ENCODE measurements around the gene TLR9.

TLR9 gene

DNA sequence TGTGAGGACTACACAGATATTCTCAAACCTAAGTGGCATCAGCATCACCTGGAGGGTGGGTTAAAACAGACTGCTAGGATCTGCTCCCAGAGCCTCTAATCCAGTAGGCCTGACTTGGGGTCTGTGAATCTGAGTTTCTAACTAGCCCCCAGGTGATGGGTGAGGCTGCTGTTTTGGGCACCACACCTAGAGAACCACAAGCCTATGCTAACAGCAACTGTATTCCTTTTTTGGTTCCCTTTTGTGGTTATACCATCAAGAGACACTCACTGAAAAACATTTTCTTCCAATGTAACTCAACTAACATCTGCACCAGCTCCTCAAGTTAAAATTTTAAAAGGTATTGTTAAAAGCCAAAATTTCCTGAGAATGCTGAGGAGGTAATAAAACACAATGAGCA is 37.0 kb upstream of the TLR9 start:
- no peak overlapping the region for H3K23ac ChIP-seq (ENCODE audit: low read length in 2 of 2)
- H3K36me3 ChIP-seq (ENCODE audit: control insufficient read depth in 1 of 2, insufficient read depth in 2 of 2, low read depth in 1 of 2, low read length in 2 of 2), result peaks cover 42 to 98% of the 10 kb centered on the region in 2 experiments
- H4K91ac ChIP-seq (ENCODE audit: low read length), result no peak overlapping the region
- no peak overlapping the region for H3K18ac ChIP-seq (ENCODE audit: low read depth in 1 of 2, low read length in 2 of 2)
- H3K27me3 ChIP-seq (ENCODE audit: control insufficient read depth in 1 of 2, insufficient read depth in 1 of 2, low read length in 2 of 2), result no peaks in the 10 kb centered on the region
- no peak overlapping the region for H3K4ac ChIP-seq (ENCODE audit: low read depth in 1 of 2, low read length in 2 of 2)
- peaks cover 13% of the 10 kb centered on the region for H3K79me1 ChIP-seq (replicated peaks; ENCODE audit: low read length, poor library complexity, severe bottlenecking)
- no peak overlapping the region for H3K14ac ChIP-seq (ENCODE audit: low read length in 2 of 2)
- H2BK120ac ChIP-seq (ENCODE audit: low read depth, low read length), result no peak overlapping the region
- no peak overlapping the region for H2BK15ac ChIP-seq (ENCODE audit: low read depth, poor library complexity, severe bottlenecking)
- no peak overlapping the region for H2AFZ ChIP-seq (ENCODE audit: low read depth, low read length)
- H2BK5ac ChIP-seq (ENCODE audit: low read depth, low read length, poor library complexity, severe bottlenecking), result no peak overlapping the region
- H2BK12ac ChIP-seq (ENCODE audit: low read length in 2 of 2), result no peak overlapping the region
- no peak overlapping the region for H4K8ac ChIP-seq (ENCODE audit: low read length)
- DNase-seq, result no peak
- H3K9ac ChIP-seq (ENCODE audit: low read length), result no peak overlapping the region
- no peaks in the 10 kb centered on the region for H3K4me1 ChIP-seq (ENCODE audit: control insufficient read depth, insufficient read depth, low read depth, low read length)
- H3K4me3 ChIP-seq (ENCODE audit: insufficient read depth in 1 of 2, low read depth in 1 of 2, low read length in 2 of 2), result no peak overlapping the region
- no peak overlapping the region for H3K27ac ChIP-seq (ENCODE audit: low read length, poor library complexity, severe bottlenecking)
- H3K9me3 ChIP-seq (ENCODE audit: control insufficient read depth, low read length), result no peaks in the 10 kb centered on the region
- H2AK5ac ChIP-seq (ENCODE audit: low read length, severe bottlenecking), result peak overlapping the region; percentile 51
- H3K4me2 ChIP-seq (ENCODE audit: low read length, poor library complexity, severe bottlenecking), result no peak overlapping the region

DNA sequence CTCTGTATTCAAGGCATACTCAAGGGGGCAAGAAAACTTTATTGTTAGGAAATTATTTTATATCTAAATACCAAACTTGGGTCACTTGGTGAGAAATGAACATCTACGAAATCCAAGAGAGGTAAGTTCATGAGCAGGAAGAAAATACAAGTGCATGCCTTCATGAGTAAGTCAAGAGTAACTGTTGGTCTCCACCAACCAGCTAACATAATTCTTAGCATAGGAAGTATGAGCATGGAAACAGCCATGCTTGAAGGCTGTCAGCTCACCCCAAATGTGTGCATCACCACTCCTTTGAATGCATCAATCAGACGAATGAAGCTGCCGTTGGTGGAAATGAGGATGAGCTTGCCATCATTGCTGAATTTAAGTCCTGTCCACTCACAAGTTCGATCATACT is 34.0 kb upstream of the TLR9 start:
- no peak overlapping the region for H2BK12ac ChIP-seq (ENCODE audit: low read length in 2 of 2)
- no peak overlapping the region for H3K4ac ChIP-seq (ENCODE audit: low read depth in 1 of 2, low read length in 2 of 2)
- no peak overlapping the region for H4K91ac ChIP-seq (ENCODE audit: low read length)
- H4K8ac ChIP-seq (ENCODE audit: low read length), result no peak overlapping the region
- H3K14ac ChIP-seq (ENCODE audit: low read length in 2 of 2), result no peak overlapping the region
- peaks cover 19% of the 10 kb centered on the region for H3K79me1 ChIP-seq (replicated peaks; ENCODE audit: low read length, poor library complexity, severe bottlenecking)
- no peak overlapping the region for H3K4me2 ChIP-seq (ENCODE audit: low read length, poor library complexity, severe bottlenecking)
- no peaks in the 10 kb centered on the region for H3K9me3 ChIP-seq (ENCODE audit: control insufficient read depth, low read length)
- no peak overlapping the region for H2AK5ac ChIP-seq (ENCODE audit: low read length, severe bottlenecking)
- H3K4me3 ChIP-seq (ENCODE audit: insufficient read depth in 1 of 2, low read depth in 1 of 2, low read length in 2 of 2), result no peak overlapping the region
- DNase-seq, result no peak
- H2AFZ ChIP-seq (ENCODE audit: low read depth, low read length), result no peak overlapping the region
- H2BK15ac ChIP-seq (ENCODE audit: low read depth, poor library complexity, severe bottlenecking), result no peak overlapping the region
- peak overlapping the region in 1 of 2 experiments; percentile 6 for H3K23ac ChIP-seq (ENCODE audit: low read length in 2 of 2)
- no peak overlapping the region for H3K18ac ChIP-seq (ENCODE audit: low read depth in 1 of 2, low read length in 2 of 2)
- H2BK5ac ChIP-seq (ENCODE audit: low read depth, low read length, poor library complexity, severe bottlenecking), result no peak overlapping the region
- peaks cover 52 to 98% of the 10 kb centered on the region in 2 experiments for H3K36me3 ChIP-seq (ENCODE audit: control insufficient read depth in 1 of 2, insufficient read depth in 2 of 2, low read depth in 1 of 2, low read length in 2 of 2)
- no peaks in the 10 kb centered on the region for H3K27me3 ChIP-seq (ENCODE audit: control insufficient read depth in 1 of 2, insufficient read depth in 1 of 2, low read length in 2 of 2)
- peak overlapping the region; percentile 49 for H3K9ac ChIP-seq (ENCODE audit: low read length)
- H3K4me1 ChIP-seq (ENCODE audit: control insufficient read depth, insufficient read depth, low read depth, low read length), result no peaks in the 10 kb centered on the region
- H2BK120ac ChIP-seq (ENCODE audit: low read depth, low read length), result no peak overlapping the region
- 92% methylated on average over 3 of the region's 4 CpGs for WGBS
- no peak overlapping the region for H3K27ac ChIP-seq (ENCODE audit: low read length, poor library complexity, severe bottlenecking)

- Histone ChIP-seq H3K27ac (ENCODE audit: low read length, poor library complexity, severe bottlenecking) (no peak overlapping the region), H4K91ac (ENCODE audit: low read length) (no peak overlapping the region)
- no CpG with 5 or more reads among the region's 1 CpG for WGBS
Measured at GRCh38 chr3:52259035-52259434, 33.6 kb upstream of the TLR9 start.

DNA sequence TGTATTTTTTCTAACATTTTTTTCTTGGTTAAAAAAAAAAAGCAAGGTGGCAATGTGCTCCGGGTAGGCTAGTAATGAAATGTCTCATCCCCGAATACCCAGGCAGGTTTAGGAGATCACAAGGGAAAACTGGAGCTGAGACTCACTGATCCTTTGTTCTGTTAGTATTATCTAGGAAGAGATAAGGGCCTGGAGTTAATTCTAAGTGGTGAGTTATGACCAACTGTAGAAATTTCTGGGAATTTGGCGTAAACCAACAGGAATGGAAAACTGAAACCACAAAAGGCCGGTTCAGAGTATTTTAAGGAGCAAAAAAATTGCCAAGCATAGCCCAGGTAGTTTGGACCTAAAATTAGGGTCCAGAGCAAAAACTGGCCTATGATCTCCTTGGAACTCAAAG is 32.5 kb upstream of the TLR9 start:
- 92% methylated on average over 4 of the region's 4 CpGs for WGBS
- no peaks in the 10 kb centered on the region for H3K27me3 ChIP-seq (ENCODE audit: control insufficient read depth in 1 of 2, insufficient read depth in 1 of 2, low read length in 2 of 2)

More at GRCh38 chr3:52259035-52259434, 33.6 kb upstream of the TLR9 start:
- Histone ChIP-seq H2BK120ac (ENCODE audit: low read depth, low read length) (no peak overlapping the region), H2AFZ (ENCODE audit: low read depth, low read length) (no peak overlapping the region), H3K18ac (ENCODE audit: low read depth in 1 of 2, low read length in 2 of 2) (no peak overlapping the region), H2BK12ac (ENCODE audit: low read length in 2 of 2) (no peak overlapping the region), H2AK5ac (ENCODE audit: low read length, severe bottlenecking) (no peak overlapping the region), H3K23ac (ENCODE audit: low read length in 2 of 2) (no peak overlapping the region), H3K9ac (ENCODE audit: low read length) (peak overlapping the region; percentile 49), H3K9me3 (ENCODE audit: control insufficient read depth, low read length) (no peaks in the 10 kb centered on the region), H3K4me1 (ENCODE audit: control insufficient read depth, insufficient read depth, low read depth, low read length) (no peaks in the 10 kb centered on the region), H3K27me3 (ENCODE audit: control insufficient read depth in 1 of 2, insufficient read depth in 1 of 2, low read length in 2 of 2) (no peaks in the 10 kb centered on the region), H2BK5ac (ENCODE audit: low read depth, low read length, poor library complexity, severe bottlenecking) (no peak overlapping the region), H3K4me2 (ENCODE audit: low read length, poor library complexity, severe bottlenecking) (no peak overlapping the region), H3K79me1 (replicated peaks; ENCODE audit: low read length, poor library complexity, severe bottlenecking) (peaks cover 18% of the 10 kb centered on the region), H4K8ac (ENCODE audit: low read length) (no peak overlapping the region), H2BK15ac (ENCODE audit: low read depth, poor library complexity, severe bottlenecking) (no peak overlapping the region), H3K14ac (ENCODE audit: low read length in 2 of 2) (no peak overlapping the region), H3K36me3 (ENCODE audit: control insufficient read depth in 1 of 2, insufficient read depth in 2 of 2, low read depth in 1 of 2, low read length in 2 of 2) (peaks cover 54 to 98% of the 10 kb centered on the region in 2 experiments), H3K4ac (ENCODE audit: low read depth in 1 of 2, low read length in 2 of 2) (no peak overlapping the region), H3K4me3 (ENCODE audit: insufficient read depth in 1 of 2, low read depth in 1 of 2, low read length in 2 of 2) (no peak overlapping the region)
- DNase-seq, result no peak

More for the DNA sequence above, 32.5 kb upstream of the TLR9 start:
- Histone ChIP-seq H3K79me1 (replicated peaks; ENCODE audit: low read length, poor library complexity, severe bottlenecking) (peaks cover 21% of the 10 kb centered on the region), H2BK15ac (ENCODE audit: low read depth, poor library complexity, severe bottlenecking) (no peak overlapping the region), H3K23ac (ENCODE audit: low read length in 2 of 2) (no peak overlapping the region), H4K8ac (ENCODE audit: low read length) (no peak overlapping the region), H2BK12ac (ENCODE audit: low read length in 2 of 2) (no peak overlapping the region), H3K4me1 (ENCODE audit: control insufficient read depth, insufficient read depth, low read depth, low read length) (peaks cover 3% of the 10 kb centered on the region), H3K36me3 (ENCODE audit: control insufficient read depth in 1 of 2, insufficient read depth in 2 of 2, low read depth in 1 of 2, low read length in 2 of 2) (peaks cover 58 to 99% of the 10 kb centered on the region in 2 experiments), H2BK5ac (ENCODE audit: low read depth, low read length, poor library complexity, severe bottlenecking) (no peak overlapping the region), H4K91ac (ENCODE audit: low read length) (no peak overlapping the region), H2AK5ac (ENCODE audit: low read length, severe bottlenecking) (no peak overlapping the region), H3K9me3 (ENCODE audit: control insufficient read depth, low read length) (no peaks in the 10 kb centered on the region), H3K14ac (ENCODE audit: low read length in 2 of 2) (no peak overlapping the region), H3K18ac (ENCODE audit: low read depth in 1 of 2, low read length in 2 of 2) (no peak overlapping the region), H2BK120ac (ENCODE audit: low read depth, low read length) (no peak overlapping the region), H3K4me3 (ENCODE audit: insufficient read depth in 1 of 2, low read depth in 1 of 2, low read length in 2 of 2) (no peak overlapping the region), H3K27ac (ENCODE audit: low read length, poor library complexity, severe bottlenecking) (peak overlapping the region; percentile 4), H3K4me2 (ENCODE audit: low read length, poor library complexity, severe bottlenecking) (no peak overlapping the region), H3K9ac (ENCODE audit: low read length) (no peak overlapping the region), H2AFZ (ENCODE audit: low read depth, low read length) (no peak overlapping the region), H3K4ac (ENCODE audit: low read depth in 1 of 2, low read length in 2 of 2) (no peak overlapping the region)
- DNase-seq, result no peak

All from mesenchymal stem cell (in vitro differentiated cells and primary cell).